AG08395 (cell line): ENCODE data around the gene PRKD2.

Experiments
- DNase-seq: peaks from one replicate; pipeline ENCODE4 v3.0.0; 2012; ENCODE audit warnings: mixed read lengths, low spot score

Gene PRKD2

DNA sequence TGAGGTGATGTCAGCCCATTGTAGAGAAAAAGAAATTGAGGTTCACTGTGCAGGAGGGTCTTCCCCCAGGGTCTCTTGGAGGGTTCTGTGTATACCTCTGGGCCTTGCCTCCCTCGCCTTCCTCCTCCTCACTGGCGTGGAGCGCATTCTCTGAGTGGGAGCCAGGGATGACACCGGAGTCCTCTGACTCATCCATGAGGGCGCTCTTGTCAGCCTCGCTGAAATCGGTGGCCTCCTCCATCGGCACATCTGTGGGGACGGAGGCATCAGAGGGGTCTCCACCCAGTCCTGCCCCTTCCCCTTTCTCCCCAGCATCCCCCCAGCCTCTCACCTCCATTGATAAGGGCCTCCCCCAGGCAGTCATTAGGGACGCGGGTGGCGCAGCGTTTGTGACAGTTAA is 16.2 kb downstream of the PRKD2 start:
- DNase-seq: no peak

DNA sequence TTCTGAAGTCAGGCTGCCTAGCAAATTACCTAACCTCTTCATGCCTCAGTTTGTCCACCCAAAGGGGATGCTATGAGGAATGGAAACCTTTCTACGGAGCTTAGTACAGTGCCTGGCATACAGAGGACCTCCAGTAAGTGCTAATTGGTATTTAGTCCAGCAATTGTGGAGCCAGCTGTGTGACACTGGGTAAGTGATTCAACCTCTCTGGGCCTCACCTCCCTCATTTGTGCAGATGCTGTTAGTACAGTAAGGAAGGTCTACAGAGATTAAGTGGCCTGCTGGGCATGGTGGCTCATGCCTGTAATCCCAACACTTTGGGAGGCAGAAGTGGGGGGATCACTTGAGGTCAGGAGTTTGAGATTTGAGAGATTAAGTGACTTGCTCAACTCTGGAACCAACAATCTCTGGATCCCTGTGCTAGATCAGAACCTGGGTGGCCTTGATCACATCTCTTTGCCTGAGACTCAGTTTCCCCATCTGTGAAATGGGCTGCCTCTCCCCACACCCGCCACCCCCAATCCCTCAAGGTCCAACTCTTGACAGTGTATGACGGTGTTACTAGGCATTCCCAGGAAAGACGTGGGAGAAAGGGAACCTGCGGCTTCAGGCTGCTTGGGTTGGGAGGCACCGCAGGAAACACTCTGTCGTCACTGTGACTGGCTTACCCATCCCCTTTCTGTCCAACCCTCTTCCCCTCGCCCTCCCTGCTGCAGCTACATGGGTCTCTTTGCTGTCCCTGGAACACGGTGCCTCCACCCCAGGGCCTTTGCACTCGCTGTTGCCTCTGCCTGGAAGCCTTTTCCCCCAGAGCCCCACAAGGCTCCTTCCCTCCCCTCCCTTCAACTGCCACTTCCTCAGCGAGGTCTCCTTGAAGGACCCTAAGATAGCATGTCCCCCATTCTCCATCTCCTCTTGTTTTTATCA is 18.3 kb downstream of the PRKD2 start:
- DNase-seq: no peak

DNA sequence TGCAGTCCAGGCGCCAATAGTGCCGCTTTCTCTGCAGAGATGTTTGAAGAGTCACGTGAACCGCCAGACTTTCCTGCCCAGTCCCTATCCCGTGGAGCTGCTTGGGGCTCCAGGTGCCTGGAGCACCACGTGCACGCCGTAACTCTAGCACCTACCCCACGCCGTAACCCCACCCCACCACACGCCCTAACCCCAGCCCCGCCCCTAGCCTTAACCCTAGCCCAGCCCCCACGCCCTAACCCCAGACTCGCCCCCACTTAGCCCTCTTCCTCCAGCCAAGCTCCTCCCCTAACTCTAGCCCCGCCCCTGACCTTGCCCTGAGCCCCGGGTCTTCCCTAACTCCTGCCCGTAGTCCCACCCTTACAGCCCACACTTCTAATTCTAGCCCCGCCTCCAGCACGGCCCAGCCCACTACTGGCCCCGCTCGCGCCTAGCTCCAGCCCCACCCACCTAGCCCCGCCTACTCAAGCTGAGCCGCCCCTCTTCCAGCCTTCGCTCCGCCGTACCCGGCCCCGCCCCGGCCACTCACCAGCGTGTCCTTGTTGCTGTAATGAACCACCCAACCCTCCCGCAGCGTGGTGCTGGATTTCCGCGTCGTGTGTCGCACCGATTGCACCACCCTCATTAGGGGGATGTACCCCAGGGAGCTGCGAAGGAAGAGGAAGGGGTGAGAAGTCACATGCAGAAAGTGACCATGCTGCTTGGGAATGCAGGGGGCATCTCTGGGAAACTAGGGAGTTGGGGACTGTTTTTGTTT is 19.5 kb downstream of the PRKD2 start:
- peak; percentile 96 for DNase-seq

DNA sequence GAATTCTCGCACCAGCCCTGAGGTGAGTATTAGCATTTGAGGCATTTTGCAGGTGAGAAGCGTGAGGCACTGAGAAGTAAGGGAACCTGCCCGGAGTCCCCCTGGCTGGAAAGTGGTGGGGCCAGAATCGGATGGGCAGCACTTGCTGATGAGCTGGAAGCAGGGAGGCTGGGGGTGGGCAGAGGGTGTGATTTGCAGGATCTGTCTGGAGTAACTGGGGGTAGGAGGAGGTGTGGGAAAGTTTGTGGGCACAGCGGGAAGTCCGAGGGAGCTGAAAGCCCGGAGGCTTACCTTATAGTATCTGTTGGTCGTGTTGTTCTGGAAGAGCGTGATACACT is 20.1 kb downstream of the PRKD2 start:
- no peak for DNase-seq

DNA sequence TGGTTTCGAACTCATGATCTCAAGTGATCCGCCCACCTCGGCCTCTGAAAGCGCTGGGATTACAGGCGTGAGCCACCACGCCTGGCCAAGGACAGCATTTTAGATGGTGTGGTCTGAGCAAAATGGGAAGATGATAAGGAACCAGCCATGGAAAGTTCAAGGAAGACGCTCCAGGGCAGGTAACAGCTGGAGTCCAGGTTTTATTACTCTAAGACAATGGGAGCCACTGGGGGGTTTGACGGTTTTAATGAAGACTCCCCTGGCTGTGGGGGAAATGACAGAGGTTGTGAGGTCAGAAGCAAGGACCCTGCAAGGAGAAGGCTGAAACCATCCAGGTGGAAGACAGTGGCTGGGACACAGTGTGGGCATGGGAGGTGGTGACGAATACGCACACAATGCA is 20.9 kb downstream of the PRKD2 start:
- no peak for DNase-seq

DNA sequence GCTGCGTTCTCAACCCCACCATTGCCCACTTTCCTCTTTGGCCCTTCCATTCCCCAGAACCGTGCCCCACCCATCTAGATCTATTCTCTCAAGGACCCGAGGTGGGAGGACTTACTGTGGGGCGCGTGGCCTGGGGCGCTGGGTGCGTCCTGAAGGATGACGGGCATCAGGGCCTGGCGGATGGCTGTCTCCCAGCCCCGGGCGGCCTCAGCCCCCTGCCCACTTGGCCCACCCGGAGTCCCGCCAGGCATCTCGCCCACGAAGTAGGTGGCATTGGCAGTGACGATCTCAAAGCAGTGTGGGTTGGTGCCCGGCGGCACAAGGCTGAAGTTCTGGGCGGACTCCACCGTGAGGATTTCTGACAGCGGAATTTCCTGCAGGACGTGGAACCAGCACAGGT is 23.2 kb downstream of the PRKD2 start:
- no peak for DNase-seq

DNA sequence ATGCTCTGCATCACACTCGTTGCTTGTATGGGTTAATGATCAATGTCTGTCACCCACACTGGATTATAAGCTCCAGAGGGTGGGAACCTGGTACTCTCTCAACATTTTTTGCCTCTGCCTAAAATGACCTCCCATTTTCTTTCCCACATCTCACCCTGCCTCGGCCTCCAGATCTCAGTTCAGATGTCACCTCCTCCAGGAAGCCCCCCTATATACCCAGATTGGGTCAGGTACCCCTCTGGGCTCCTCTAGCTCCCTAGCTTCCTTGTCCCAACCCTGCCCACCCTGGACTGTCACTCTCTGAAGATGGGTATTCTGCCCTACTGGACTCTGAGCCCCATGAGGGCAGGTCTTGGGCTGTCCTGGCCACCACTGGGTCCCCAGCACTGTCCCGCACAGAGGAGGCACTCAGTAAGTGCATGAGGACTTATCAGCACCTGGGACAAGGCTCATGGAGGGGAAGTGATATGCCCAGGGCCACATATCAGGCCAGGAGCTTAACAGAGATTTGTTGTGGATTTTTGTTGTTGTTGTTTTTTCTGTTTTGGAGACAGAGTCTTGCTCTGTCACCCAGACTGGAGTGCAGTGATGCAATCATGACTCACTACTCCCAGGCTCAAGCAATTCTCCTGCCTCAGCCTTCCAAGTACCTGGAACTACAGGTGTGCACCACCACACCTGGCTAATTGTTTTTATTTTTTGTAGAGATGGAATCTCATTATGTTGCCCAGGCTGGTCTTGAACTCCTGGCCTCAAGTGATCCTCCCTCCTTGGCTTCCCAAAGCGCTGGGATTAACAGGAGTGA is 23.8 kb downstream of the PRKD2 start:
- no peak for DNase-seq

DNA sequence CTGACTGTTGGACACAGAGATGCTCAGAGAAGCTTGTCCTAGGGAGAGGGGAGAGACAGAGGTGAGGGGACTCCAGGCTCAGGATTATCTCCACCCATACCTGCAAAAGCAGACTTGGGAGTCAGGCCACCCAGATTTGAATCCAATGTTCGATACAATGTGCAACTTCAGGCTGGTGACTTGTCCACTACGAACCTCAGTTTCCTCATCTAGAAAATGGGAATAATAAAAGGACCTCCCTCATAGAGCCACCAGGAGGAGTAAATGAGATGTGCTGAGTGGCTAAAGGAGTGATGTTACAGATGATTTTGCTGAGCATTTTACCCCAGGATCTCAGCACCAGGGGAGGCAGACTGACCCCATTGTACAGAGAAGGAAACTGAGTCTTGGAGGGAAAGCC is 25.0 kb downstream of the PRKD2 start:
- no peak for DNase-seq

DNA sequence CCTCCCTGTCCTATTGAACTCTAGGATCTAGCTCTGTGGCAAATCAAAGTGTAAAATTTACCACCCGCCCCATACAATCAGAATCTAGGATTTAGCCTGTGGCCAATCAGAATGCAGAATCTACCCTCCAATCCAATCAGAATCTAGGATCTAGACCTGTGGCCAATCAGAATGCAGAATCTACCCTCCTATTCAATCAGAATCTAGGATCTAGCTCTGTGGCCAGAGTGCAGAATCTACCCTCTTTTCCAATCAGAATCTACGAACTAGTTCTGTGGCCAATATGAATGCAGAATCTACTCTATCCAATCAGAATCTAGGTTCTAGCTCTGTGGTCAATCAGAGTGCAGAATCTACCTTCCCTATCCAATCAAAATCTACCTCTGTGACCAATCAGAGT is 25.8 kb downstream of the PRKD2 start:
- no peak for DNase-seq

DNA sequence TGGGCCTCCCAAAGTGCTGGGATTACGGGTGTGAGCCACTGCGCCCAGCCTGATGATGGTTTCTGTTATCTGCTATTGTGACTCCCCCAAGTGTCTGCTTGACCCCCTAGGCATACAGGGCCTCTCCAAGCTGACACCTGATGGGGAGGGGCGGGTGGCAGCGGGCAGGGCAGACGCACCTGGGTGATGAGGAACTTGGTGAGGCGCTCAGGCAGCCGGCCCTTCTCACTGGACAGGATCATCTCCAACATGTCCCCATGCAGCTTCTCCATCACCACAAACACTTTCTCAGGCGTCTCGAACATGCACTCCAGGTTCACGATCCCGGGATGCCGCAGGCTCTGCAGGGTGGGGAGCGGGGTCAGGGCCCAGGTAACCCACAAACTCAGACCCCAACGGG is 27.6 kb downstream of the PRKD2 start:
- DNase-seq: no peak

DNA sequence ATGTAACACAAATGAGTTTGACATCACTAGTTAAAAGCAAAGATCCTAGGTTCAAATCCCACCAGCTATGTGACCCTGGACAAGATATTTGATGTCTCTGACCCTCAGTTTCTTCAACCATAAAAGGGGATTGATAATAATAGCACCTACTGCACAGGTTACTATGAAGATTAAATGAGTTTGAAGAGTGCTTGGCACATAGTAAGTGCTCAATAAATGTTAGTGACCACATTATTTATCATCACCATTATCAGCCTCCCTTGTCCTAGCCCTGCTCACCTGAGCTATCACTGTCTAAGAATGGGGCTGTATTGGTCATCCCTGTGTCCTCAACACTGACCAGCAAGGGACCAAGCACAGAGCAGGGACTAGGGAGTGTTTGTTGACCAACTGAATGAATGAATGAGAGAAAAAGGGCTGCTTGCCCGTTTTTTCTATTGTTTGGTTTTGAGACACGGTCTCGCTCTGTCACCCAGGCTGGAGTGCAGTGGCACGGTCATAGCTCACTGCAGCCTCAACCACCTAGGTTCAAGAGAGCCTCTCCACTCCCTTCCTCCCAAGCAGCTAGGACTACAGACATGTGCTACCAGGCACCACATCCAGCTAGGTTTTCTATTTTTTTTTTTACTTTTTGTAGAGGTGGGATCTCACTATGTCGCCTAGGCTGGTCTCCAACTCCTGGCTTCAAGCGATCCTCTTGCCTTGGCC is 29.3 kb downstream of the PRKD2 start:
- DNase-seq: no peak

DNA sequence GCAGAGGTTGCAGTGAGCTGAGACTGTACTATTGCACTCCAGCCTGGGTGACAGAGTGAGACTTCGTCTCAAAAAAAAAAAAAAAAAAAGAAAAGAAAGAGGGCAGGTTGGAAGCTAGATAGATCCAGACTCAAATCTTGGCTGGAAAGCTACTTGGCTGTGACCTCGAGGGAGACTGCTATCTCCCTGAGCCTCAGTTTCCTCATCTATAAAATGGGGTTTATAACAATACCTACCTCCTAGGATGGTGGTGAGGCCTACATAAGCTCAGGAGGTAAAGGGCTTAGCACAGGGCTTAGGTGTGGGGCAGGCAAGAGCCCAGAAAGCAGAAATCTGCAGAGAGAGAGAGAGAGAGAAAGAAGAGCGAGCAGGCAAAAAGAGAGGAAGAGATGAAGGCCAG is 31.7 kb downstream of the PRKD2 start:
- no peak for DNase-seq

DNA sequence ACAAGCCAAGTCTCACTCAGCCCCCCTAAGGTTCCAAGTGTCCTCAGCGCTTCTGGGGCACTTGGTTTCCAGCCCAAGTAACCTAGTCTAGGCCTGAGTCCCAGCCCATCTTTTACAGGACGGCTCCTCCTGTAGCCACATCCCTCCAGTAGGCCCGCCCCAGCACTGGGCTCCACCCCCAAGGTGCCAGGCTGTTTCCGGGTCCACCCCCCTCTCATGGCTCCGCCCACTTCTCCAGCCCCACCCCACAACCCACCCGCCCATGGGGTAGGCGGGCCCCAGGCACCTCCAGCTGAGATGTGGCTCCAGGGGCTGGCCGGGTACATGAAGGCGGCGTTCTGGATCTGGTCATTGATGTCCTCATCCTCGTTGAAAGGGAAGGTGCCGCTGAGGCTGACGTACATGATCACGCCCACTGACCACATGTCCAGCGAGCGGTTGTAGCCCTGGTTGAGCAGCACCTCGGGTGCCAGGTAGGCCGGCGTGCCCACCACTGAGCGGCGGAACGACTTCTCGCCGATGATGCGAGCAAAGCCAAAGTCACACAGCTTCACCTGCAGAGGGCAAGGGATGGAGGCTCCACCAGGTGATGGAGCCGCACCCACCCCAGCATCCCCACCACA is 38.7 kb downstream of the PRKD2 start:
- DNase-seq: peak; percentile 48

DNA sequence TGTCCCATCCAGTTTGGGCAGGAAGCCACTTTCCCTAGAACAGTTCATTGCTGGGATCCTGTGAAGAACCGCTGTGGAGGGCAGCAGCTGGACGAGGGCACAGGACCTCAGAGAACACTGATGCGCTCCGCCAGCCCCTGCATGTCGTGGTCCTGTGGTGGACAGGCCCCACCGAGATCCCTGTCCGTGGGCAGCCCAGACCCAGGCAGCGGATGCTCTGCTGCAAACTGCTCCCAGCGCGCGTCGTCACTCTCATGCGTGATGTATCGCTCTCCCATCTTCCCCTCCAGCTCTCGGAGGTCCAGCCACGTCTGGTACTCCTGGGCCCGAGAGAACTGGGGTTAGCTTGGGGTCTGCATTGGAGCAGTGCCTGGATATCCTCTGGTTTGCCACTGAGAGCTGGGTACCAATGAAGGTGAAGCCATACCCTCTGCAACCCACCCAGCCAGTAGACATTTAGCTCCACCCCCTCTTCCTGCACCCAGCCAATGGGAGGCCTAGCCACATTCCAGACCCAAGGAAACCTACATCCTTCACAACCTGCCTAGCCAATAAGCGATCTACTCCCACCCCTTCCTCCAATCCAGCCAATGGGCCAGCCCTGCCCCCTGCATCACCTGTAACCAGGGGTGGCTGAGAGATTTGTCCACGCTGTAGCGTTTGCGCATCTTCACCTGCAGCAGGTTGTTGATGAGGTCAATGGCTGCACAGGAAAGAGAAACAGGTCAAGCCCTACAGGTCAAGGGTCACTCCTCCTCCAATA is 42.3 kb downstream of the PRKD2 start:
- DNase-seq: no peak

DNA sequence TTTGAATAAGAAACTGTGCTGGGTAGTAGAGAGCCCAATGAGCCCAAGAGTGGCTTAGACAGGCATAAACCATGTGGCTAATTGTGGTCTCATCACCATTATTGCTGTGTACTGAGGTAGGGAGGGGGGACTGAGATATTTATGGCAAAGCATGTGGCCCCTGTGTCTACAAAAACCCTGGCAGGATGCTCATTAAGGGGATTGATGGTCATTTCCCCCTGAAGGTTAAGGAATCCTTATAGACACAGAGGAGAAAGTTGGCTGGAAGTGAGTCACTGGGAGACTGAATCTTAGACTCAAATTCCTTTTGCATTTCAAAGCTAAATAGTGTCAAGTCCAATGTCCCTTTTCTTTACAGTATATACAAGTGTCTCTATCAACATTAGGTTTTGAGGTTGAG is 46.1 kb downstream of the PRKD2 start:
- peak; percentile 50 for DNase-seq

DNA sequence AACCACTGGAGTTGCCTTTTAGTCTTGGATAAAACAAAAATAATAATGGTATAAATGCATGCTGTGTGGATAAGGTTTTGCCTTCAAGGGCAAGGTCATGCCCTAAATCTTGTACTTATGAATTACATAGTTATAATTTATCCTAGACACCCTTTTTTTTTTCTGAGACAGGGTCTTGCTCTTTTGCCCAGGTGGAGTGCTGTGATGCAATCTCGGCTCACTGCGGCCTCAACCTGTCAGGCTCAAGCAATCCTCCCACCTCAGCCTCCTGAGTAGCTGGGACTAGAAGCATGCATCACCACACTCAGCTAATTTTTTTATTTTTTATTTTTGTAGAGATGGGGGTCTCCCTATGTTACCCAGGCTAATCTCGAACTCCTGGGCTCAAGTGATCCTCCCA is 48.3 kb downstream of the PRKD2 start:
- DNase-seq: no peak

DNA sequence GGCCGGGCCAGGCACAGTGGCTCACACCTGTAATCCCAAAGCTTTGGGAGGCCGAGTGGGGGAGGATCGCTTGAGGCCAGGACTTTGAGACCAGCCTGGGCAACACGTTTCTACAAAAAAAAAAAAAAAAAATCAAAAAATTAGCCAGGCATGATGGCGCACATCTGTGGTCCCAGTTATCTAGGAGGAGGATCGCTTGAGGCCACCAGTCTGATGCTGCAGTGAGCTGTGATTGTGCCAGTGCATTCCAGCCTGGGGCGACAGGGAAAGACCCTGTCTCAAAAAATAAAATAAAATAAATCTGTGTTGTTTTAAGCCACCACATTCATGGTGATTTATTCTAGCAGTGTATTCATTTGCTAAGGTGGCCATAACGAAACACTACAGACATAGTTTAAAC is 51.8 kb downstream of the PRKD2 start:
- DNase-seq: no peak

DNA sequence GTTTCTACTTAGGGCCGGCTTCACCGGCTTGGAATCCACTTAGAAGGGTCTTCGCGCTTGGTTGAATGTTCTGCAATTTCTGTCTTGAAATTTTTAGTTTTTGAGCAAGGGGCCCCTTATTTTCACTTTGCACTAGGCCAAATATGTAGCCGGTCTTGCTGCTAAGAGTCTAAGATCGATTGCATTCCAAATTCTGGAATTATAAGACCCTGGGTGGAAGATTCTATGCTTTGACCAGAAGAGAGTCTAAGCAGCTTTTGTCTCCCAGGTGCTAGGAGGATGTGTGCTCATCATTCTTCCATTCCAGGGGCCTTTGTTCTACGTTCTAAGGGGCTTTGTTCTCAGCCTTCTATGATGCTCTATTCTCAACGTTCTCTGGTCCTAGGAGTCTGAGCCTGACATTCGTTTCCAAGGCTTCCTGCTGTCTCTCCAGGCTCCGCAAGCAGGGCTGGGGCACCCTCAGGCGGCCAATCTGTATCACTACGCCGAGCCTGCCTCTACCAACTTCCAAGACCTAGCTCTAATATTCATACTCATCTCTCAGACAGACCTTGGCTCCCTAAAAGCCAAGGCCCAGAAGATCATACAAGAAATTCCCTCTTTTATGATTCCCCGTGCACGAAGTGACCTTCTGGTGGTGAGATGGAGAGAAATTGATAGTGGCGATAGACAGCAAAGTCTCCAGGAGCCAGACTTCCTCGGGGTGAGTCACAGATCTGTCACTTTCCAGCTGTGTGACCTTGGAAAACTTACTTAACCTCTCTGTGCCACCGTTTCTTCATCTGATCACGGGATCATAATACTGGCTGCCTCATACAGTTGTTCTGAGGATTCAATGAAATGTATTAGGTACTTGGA is 55.0 kb downstream of the PRKD2 start:
- peak; percentile 89 for DNase-seq

DNA sequence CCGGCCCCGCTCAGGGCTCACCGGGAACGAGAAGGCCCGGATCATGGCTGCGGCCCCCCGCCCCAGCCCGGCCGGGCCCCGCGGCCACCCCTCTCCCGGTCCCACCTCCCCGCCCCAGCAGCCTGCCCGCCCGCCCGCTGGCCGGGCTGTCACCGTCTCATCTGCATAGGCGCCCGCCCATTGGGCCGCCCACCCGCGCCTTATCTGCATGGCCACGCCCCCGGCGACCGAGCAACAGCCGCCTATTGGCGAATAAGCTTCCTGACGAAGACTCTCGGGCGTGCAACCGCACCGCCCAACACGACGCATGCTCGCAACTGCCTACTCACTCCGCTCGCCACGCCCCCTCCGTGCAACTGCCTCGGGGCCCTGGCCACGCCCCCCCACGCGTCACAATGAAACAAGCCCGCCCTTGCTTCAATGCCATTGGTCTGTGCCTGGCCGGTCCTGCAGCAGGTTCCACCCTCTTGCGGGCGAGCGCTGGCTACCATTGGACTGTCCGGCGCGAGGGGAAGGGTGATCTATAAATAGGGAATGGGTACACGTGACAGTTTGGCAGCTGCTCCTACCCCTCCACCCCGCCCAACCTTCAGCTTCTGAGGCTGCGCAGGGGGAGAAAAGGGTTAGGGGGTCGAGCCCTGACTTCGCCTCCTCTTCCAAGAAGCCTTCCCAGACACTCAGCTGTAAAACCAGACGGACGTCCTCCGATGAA is 55.7 kb downstream of the PRKD2 start, which contains the start of gene DACT3:
TSS of gene DACT3 (minus strand) at position 163 of the 712 bp plus-strand sequence. CDS start at position 45, 118 bp downstream.
- DNase-seq: peak; percentile 100
